CD4-positive, alpha-beta T cell treated with Interleukin-21 for 1 hour (primary cell): Measurements from ENCODE around the gene BTBD18.
A peak's percentile ranks its signal among the peaks of the same experiment; 100 is the strongest.

Source experiments
- DNase-seq: peaks from one replicate; pipeline ENCODE4 v3.0.0-alpha.2; 2020

Gene BTBD18

DNA sequence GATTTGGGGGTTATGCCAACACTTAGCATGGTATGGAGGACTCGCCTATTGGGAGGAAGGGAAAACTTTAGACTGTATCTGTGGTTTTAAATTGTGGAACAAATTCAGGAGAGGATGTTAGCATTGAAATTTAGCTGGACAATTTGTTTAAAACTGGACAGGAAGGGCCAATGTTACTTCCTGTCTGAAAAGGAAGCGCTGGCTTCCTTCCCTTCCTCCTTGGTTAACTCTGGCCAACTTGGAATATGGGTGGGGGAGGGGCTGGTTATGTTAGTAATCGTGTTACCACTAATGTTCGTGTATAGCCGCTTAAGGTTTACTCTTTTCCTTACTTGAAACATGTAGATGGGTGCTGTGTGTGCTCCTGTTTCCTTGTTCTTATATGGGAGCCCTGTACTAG is 23.9 kb upstream of the BTBD18 start:
- no peak for DNase-seq

- no peak for DNase-seq
These were observed 21.5 kb upstream of the BTBD18 start for GRCh38 chr11:57773026-57773598.

- no peak for DNase-seq
These were observed 20.9 kb upstream of the BTBD18 start for GRCh38 chr11:57772562-57772961.

DNA sequence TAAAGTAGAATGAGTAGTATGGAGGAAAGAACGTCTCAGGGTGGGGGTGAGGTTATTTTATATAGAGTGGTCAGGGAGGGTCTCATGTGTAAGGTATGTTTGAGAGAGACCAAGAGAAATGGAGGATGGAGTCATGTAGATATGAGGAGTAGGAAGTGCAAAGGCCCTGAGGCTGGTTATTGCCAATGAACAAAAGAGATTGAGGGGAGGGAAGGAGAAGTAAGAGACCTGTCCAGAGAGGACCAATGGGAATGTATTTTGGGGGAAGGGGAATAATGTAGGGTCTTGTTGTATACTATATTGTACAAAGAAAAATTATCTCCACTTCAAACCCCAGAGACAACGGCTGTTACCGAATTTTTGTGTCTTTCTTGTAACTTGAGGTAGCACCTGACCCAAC is 19.7 kb upstream of the BTBD18 start:
- no peak for DNase-seq

GRCh38 chr11:57770793-57771192 is 19.2 kb upstream of the BTBD18 start:
- DNase-seq = no peak

GRCh38 chr11:57764972-57765371 is 13.4 kb upstream of the BTBD18 start:
- no peak for DNase-seq

DNA sequence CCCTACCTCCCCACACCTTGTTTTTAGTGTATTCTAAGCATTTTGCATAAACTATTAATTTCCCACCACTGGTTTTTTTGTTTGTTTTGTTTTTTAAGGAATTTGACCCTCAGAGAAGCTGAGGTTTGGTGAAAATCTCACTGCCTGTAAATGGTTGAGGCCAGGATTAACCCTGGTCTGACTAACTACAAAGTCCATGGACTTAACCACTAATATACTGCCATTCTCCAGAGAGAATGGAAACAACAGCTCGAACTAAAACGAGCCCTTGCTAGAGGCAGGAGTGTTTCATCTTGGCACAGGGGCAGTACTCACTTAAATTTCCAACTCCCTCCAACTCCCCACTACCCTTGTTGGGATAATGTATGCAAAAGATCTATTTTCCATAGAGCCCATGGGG is 12.9 kb upstream of the BTBD18 start:
- DNase-seq = no peak

DNA sequence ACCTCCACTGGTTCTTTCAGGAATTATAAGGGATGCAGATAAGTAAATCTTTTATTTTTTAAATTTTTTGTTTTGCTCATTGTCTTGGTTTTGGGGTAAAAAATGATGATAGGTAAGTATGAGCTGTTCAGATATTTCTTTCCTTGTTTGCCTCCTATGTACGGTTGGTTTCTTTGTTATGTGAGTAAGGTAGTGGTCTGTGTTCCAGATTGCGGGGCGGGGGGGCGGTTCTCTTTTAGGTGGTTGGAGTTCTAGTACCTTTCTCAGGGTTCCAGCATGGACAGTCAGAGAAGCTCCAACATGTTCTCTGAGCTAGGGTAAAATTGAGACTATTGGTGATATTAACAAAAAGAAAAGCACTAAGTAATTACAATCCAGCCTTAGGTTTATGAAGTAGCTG is 12.4 kb upstream of the BTBD18 start:
- no peak for DNase-seq

DNA sequence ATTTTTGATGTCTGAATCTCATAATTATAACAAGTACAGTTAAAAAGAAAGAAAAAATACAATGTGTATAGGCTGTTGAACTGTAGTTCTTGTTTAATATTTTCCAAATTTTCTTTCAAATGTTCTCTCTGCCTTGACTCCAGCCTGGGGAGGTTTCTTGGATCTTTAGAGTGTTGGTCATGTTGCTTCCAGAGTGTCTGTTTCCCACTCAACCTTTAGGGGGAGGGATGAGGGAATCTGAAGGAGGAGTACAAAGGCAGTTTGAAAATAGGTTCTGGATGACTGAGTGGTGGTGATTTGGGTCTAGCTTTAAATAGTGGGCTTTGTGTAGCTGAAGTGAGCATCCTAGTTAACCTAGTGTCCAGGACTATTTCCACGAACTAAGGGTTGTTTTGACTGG is 11.9 kb upstream of the BTBD18 start:
- DNase-seq = no peak

DNA sequence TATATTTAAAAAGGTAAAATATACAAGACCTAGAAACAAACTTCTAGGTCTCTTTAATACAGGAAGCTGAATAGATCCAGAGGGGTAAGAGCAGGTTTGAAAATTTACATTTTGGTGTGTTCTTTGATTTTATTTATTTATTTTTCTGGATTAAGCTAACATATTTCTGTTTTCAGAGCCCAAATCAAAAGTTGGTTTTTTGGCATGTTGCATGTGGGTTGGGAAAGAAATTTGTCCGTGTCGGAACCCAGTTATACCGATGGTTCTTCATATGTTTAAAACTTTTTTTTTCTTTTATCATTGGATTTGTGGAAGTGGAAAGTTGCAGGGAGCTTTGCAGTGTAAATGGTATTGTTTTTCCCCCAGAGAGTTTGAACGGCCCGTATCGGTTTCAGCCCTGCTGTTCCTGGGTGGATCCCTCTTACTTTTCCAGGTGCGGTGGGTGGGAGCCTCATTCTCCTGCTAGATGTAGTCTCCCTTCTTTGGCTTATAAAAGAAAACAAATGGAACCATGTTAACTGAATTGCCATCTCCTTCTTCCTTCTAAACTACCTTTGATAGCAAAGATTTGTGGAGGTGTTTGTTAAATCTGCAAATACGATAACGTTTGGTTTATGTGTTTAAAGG is 10.7 kb upstream of the BTBD18 start:
- DNase-seq = no peak

DNA sequence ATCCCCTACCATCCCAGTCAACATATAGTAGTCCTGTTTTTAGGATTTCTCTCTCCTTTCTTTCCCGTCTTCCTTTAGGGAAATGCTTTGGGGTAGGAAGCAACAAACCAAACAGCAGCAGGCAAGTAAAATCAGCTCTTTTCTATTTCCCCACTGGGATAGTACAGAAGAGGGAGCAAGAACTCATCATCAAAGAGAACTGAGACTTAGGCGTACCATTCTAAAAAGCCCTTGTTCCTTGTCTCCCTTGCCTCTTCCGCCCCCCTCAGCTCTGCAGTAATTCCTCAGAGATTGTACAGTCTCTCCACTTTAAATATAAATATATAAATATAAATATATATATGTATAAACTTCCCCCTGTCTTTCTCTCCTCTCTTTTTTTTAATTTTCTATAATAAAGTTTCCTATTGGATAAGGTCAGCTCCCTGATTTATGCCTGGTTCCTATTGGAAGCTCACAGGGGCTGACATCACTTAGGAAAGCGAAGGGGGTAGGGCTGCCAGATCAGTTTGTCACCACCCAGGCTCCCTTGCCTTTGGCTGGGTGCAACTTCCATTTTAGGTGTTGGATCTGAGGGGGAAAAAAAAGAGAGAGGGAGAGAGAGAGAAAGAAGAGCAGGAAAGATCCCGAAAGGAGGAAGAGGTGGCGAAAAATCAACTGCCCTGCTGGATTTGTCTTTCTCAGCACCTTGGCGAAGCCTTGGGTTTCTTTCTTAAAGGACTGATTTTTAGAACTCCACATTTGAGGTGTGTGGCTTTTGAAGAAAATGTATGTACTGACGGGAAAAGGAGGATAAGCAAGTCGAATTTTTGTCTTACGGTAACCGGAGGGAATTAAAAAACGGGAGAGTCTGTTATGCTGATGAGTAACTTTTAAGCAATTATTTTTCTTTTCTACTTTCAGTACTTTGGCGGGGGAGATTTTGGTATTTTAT is 9.9 kb upstream of the BTBD18 start, which contains the start of gene CTNND1:
Gene CTNND1, plus strand, starts transcription at position 502 of the 934 bp plus-strand sequence. CDS start 29,677 bp downstream, outside the sequence.
- peak; percentile 25 for DNase-seq

DNA sequence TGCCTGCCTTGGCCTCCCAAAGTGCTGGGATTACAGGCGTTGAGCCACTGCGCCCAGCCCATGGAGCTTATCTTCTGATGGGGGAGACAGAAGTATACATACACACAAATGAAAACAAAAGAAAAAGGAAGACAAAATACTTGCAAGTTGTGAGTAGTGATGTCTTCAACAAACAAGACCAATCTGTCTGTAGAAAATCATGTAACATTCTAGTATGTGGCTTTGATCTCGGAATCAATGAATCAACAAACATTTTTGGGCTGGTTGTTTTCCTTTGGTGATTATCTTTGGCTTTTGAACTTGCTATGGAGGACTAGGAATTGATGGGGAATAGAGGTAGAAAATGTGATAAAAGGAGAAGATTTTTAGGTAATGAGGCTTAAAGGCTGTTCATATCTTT is 6.6 kb upstream of the BTBD18 start:
- DNase-seq = no peak

GRCh38 chr11:57752954-57753353 is 1.3 kb upstream of the BTBD18 start:
- DNase-seq = no peak

- DNase-seq = no peak
These were observed 443 bp downstream of the BTBD18 start for GRCh38 chr11:57751176-57751575.

DNA sequence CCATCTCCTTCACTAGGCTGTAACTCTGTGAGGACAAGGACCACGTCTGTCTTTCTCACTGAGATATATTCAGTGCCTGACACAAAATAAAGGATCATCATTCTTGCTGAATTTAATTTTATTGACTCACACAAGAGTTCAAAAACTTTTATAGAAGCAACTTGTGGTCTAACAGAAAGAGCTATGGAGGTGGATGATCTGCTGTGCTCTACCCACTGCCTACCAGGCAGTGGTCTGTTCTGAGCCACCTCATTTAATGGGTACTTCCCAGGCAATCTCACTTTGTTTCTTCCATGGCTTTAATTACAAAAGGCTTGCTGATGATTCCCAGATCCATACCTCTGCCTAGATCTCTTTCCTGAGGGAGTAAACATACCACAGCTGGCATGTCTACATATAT is 4.7 kb downstream of the BTBD18 start:
- DNase-seq = no peak

DNA sequence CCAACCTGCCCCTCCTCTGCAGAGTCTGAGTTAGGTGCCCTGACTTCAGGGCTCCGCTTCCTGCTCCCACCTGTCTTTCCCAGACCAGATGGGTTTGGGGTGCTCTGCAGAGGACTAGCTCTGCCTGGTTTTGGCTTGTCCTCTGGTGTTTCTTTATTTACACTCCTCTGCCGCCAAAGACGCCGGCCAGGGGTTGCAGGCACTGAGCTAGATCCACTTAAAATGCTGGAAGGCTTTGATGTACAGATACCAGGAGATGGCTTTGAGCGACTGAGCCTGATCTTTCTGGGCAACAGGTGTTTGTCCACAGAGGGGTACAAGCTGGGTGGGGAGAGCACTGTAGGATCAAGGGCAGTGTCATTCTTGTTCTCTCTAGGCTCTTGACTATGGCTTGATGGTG is 6.4 kb downstream of the BTBD18 start:
- DNase-seq = no peak

GRCh38 chr11:57744357-57744756 is 7.3 kb downstream of the BTBD18 start:
- no peak for DNase-seq

DNA sequence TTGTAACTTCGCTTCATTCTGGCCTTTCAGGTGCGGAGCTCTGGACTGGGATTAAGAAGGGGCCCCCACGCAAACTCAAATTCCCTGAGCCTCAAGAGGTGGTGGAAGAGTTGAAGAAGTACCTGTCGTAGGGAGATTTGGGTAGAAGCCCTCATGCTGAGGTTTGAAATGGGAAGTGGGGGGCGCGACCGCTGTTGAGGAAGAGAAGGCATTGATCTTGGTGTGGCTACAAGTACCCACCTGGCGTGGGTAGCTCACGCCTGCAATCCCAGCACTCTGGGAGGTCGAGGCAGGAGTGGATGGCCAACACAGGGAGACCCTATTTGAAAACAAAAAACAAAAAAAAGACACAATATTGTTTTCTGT is 9.5 kb downstream of the BTBD18 start:
- no peak for DNase-seq

DNA sequence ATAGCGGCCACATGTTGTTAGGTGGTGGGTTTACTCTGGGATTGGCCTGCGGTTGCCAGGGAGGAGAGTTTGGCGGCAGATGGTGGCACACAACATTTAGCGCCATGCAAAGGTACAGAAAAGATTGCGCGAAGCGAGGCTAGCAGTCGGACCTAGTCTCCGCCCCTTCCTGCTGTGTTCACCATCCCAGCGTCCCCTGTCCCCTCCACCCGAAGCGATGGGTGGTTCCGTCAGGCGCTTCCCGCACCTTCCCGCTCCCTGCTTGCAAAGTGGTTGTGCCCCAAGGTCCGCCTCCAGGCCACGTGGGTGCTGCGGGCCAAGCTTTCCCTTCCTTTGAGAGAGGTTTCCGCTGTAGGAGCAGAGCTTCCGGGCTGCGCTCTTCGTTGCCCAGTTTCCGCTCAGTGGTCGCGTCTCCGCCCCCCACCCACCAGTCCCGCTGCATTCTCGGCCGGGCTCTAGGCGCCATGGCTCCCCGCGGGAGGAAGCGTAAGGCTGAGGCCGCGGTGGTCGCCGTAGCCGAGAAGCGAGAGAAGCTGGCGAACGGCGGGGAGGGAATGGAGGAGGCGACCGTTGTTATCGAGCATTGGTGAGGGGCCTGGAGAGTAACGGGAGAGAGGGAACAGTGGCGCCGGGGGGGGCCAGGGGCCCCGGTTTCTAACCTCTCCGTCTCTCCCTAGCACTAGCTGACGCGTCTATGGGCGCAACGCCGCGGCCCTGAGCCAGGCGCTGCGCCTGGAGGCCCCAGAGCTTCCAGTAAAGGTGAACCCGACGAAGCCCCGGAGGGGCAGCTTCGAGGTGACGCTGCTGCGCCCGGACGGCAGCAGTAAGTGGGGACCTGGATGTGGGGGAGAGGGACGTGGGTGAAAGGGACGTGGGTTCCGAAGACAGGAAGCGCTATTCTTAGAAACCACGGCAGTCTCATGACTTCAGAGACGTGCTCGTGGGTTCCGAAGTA is 10.2 kb downstream of the BTBD18 start, which contains the start of gene SELENOH:
Gene SELENOH, plus strand, starts transcription at position 360 of the 955 bp plus-strand sequence. Its CDS starts 105 bp downstream, at position 465.
- DNase-seq = peak; percentile 93

- no peak for DNase-seq
These were observed 15.9 kb downstream of the BTBD18 start for GRCh38 chr11:57735619-57736298.

GRCh38 chr11:57732661-57733060 is 19.0 kb downstream of the BTBD18 start:
- no peak for DNase-seq

DNA sequence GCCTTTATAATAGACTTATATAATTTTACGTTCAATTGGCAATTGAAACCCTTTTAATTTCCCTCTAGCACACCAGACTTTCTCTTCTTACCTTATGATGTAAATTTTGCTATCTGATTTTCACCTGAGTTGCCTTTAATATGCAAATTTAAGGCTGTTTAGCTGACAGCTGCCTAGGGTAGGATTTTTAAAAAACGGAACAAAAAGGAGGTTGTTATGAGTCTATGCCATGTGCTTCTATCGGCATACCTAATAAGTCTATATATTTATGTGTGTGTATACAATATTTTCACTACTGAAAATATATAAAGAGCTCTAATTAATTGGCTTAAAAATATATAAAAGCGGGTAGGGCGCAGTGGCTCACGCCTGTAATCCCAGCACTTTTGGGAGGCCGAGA is 22.1 kb downstream of the BTBD18 start:
- DNase-seq = no peak
